ENCODE results near the gene PLK5.
"Not testable (repeated sequence)": the region's sequence is repeated elsewhere in the genome, so short reads cannot be mapped to it uniquely, and the experiment has no call there.

Gene PLK5

DNA sequence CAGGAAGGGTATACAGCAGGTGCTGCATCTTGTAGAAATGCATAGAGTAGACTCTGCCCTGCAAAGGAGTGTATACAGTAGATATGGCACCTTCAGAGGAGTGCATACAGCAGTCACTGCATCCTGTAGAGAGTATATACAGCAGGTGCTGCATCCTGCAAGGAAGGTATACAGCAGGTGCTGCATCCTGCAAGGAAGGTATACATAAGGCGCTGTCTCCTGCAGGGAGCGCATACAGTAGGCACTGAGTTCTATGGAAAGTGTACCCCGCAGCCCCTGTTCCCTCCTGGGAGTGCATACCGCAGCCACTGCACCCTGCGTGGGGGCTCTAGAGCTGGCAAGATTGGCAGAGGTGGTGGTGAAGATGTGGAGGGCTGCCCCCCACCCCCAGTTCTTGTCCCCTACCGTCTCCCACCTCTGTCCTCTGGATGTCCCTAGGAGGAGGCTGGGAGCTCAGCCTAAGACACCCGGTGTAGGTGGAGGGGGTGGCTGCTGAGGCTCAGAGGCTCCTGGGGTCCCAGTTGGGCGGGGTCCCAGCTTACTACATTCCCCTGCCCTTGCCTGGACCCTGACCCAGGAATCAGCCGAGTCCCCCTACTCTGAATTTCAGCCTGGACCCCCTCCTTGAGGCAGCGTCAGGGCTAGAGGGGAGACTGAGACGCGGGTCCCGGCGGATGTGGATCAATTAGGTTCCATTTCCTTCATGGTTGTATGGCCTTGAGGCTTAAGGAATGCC is 8.7 kb upstream of the PLK5 start:
- Histone ChIP-seq H3K36me3 (ENCODE audit: control insufficient read depth, insufficient read depth, low read length) (no peaks in the 10 kb centered on the region), H3K4me1 (ENCODE audit: control insufficient read depth, insufficient read depth, low read length) (no peaks in the 10 kb centered on the region), H3K27ac (ENCODE audit: low read depth, low read length) (no peak overlapping the region), H3K9ac (ENCODE audit: low read length) (no peak overlapping the region), H3K27me3 (ENCODE audit: control insufficient read depth, insufficient read depth, low read length) (peaks cover 4% of the 10 kb centered on the region), H3K4me3 (ENCODE audit: low read length) (no peak overlapping the region)

DNA sequence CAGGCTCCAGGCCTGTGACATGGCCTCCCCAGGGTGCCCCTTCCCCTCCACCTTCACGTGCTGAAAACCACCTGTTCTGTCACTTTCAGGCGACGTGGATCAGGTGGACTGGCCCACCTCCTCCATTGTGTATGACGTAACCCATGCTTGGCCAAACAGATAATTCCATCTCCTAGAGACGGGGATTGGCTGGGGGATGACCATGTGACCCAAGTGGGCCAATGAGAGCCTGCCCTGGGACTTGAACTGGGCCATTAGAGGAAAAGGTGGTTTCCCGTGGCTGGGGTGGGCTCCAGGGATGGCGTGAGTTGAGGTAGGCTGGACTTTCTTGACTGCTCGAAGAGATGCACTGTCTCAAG is 7.5 kb upstream of the PLK5 start:
- Histone ChIP-seq H3K9ac (ENCODE audit: low read length) (no peak overlapping the region), H3K27me3 (ENCODE audit: control insufficient read depth, insufficient read depth, low read length) (peaks cover 4% of the 10 kb centered on the region), H3K4me3 (ENCODE audit: low read length) (no peak overlapping the region), H3K27ac (ENCODE audit: low read depth, low read length) (no peak overlapping the region), H3K36me3 (ENCODE audit: control insufficient read depth, insufficient read depth, low read length) (no peaks in the 10 kb centered on the region), H3K4me1 (ENCODE audit: control insufficient read depth, insufficient read depth, low read length) (no peaks in the 10 kb centered on the region)

DNA sequence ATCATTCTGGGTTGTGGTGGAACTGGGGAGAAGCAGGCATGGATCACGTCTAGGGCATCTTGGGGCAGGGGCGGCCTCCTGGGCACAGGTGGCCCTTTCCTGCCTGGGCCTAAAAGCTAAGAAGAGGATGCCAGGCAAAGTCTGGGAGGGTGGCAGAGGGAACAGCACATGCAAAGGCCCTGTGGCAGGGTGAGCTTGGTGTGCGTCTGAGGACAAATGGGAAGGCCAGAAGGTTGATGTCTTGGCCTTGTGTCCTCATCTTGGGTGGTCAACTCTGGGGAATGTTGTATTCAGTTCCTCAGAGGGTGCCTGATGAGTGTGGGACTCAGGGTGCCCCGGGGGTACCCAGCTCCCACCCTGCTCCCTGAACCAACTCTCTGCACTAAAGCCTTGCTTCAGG is 5.4 kb upstream of the PLK5 start:
- peaks cover 6% of the 10 kb centered on the region for H3K27me3 ChIP-seq (ENCODE audit: control insufficient read depth, insufficient read depth, low read length)
- no peak overlapping the region for H3K9ac ChIP-seq (ENCODE audit: low read length)
- H3K27ac ChIP-seq (ENCODE audit: low read depth, low read length) = no peak overlapping the region
- peaks cover 6% of the 10 kb centered on the region for H3K4me1 ChIP-seq (ENCODE audit: control insufficient read depth, insufficient read depth, low read length)
- H3K36me3 ChIP-seq (ENCODE audit: control insufficient read depth, insufficient read depth, low read length) = no peaks in the 10 kb centered on the region
- H3K4me3 ChIP-seq (ENCODE audit: low read length) = no peak overlapping the region

DNA sequence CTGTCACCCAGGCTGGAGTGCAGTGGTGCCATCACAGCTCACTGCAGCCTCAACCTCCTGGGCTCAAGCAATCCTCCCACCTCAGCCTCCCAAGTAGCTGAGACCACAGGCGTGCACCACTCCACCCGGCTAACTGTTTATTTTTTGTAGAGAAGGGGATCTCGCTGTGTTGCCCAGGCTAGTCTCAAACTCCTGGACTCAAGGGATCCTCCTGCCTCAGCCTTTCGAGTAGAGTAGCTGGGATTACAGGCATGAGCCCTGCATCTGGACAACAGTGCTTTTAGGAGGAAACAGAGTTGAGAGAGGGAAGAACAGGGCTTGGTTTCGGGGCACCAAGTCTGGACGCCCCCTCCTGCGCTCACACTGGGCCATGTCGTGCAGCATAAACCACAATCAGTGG is 4.1 kb upstream of the PLK5 start:
- not testable (repeated sequence) for H3K36me3 ChIP-seq (ENCODE audit: control insufficient read depth, insufficient read depth, low read length); H3K9ac ChIP-seq (ENCODE audit: low read length); H3K4me3 ChIP-seq (ENCODE audit: low read length); H3K27ac ChIP-seq (ENCODE audit: low read depth, low read length); H3K4me1 ChIP-seq (ENCODE audit: control insufficient read depth, insufficient read depth, low read length)
- peaks cover 13% of the 10 kb centered on the region for H3K27me3 ChIP-seq (ENCODE audit: control insufficient read depth, insufficient read depth, low read length)

DNA sequence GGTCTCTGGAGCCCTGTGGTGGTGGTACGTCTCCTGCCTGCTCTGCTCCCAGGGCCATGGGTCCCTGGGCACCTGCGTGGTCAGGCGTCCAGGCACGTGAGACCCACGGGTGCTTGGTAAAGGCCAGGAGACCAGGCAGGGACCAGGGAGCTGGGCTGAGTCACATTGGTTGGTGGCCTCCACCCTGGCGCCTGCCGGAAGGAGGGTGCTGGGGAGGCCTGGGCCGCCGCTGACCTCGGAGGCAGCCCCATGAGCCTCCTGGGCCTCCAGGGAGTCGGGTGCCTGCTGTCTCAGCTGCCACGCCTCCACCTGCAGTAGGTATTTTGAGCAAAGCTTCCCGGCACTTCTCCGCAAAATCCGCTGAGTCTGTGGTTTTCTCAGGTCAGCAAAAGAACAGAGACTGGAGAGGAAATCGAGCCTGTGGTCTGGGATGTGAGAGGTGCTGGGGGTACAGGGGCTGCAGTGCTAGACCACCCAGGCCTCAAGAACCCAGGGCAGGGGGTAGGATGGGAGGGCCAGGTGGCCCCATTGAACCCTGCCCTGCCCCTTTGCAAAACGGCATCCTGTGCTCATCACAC is 3.6 kb upstream of the PLK5 start:
- Histone ChIP-seq H3K36me3 (ENCODE audit: control insufficient read depth, insufficient read depth, low read length) (no peaks in the 10 kb centered on the region), H3K27ac (ENCODE audit: low read depth, low read length) (no peak overlapping the region)

DNA sequence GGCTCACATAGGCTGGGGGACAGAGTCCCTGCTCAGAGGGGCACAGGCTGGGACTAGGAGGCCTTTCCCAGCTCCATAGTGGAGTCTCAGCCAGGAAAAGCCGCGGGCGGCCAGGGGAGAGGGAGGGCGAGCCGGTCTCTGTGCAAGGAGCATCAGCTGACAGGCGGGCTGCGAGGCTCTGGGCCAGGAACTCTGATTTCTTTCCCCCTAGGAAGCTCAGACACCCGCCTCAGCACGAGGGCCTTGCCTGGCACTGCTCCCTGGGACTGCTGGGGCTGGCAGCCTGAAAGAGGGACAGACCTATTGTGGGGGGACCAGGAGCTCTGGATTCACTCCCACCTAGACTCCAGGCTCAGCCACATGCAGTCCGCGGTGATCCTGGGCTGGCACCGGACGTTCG is 2.2 kb upstream of the PLK5 start:
- Histone ChIP-seq H3K4me1 (ENCODE audit: control insufficient read depth, insufficient read depth, low read length) (peaks cover 6% of the 10 kb centered on the region), H3K9ac (ENCODE audit: low read length) (no peak overlapping the region), H3K27me3 (ENCODE audit: control insufficient read depth, insufficient read depth, low read length) (peaks cover 26% of the 10 kb centered on the region), H3K36me3 (ENCODE audit: control insufficient read depth, insufficient read depth, low read length) (no peaks in the 10 kb centered on the region), H3K27ac (ENCODE audit: low read depth, low read length) (no peak overlapping the region), H3K4me3 (ENCODE audit: low read length) (no peak overlapping the region)

More for the DNA sequence above, 3.6 kb upstream of the PLK5 start:
- H3K27me3 ChIP-seq (ENCODE audit: control insufficient read depth, insufficient read depth, low read length) = peaks cover 18% of the 10 kb centered on the region
- no peak overlapping the region for H3K4me3 ChIP-seq (ENCODE audit: low read length)
- no peak overlapping the region for H3K9ac ChIP-seq (ENCODE audit: low read length)
- peaks cover 6% of the 10 kb centered on the region for H3K4me1 ChIP-seq (ENCODE audit: control insufficient read depth, insufficient read depth, low read length)

DNA sequence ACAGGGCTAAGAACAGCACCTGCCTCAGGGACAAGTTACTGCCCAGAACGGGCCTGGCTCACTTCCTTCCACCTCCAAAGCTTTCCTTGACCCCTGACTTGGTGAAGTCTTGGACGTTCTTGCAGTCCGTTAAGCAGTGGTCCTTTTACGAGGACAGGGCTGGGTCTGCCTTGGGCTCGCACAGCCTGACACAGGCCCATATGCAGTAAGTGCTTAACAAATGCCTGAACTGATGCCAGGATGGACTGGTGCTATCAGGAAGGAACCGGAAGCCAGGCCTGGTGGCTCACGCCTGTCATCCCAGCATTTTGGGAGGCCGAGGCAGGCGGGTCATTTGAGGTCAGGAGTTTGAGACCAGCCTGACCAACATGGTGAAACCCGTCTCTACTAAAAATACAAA is 1.8 kb upstream of the PLK5 start:
- no peak overlapping the region for H3K27ac ChIP-seq (ENCODE audit: low read depth, low read length)

DNA sequence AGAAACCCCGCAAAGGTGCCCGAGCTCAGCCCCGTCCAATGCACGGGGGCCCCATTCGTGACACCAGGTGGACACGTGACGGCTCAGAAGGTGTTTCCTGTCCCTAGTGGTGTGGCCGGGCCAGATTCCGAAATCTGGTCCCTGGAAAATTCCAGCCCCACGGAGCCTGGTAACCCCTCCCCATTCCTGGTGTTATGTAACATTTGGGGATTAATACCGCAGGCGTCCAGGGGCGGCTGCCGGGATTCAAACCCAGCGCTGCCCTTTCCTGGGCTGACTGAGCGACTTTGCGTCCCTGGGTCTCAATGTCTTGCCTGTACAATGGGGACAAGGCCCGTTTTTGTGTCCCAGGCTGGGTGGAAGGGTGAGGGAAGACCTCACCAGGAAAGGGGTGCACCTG is 1.0 kb upstream of the PLK5 start:
- no peak overlapping the region for H3K4me3 ChIP-seq (ENCODE audit: low read length)
- H3K27me3 ChIP-seq (ENCODE audit: control insufficient read depth, insufficient read depth, low read length) = peaks cover 26% of the 10 kb centered on the region
- H3K9ac ChIP-seq (ENCODE audit: low read length) = no peak overlapping the region
- no peak overlapping the region for H3K27ac ChIP-seq (ENCODE audit: low read depth, low read length)
- H3K4me1 ChIP-seq (ENCODE audit: control insufficient read depth, insufficient read depth, low read length) = peaks cover 6% of the 10 kb centered on the region
- no peaks in the 10 kb centered on the region for H3K36me3 ChIP-seq (ENCODE audit: control insufficient read depth, insufficient read depth, low read length)

More for the DNA sequence above, 1.8 kb upstream of the PLK5 start:
- Histone ChIP-seq H3K4me1 (ENCODE audit: control insufficient read depth, insufficient read depth, low read length) (peaks cover 6% of the 10 kb centered on the region), H3K27me3 (ENCODE audit: control insufficient read depth, insufficient read depth, low read length) (peaks cover 26% of the 10 kb centered on the region), H3K4me3 (ENCODE audit: low read length) (no peak overlapping the region), H3K9ac (ENCODE audit: low read length) (no peak overlapping the region), H3K36me3 (ENCODE audit: control insufficient read depth, insufficient read depth, low read length) (no peaks in the 10 kb centered on the region)

DNA sequence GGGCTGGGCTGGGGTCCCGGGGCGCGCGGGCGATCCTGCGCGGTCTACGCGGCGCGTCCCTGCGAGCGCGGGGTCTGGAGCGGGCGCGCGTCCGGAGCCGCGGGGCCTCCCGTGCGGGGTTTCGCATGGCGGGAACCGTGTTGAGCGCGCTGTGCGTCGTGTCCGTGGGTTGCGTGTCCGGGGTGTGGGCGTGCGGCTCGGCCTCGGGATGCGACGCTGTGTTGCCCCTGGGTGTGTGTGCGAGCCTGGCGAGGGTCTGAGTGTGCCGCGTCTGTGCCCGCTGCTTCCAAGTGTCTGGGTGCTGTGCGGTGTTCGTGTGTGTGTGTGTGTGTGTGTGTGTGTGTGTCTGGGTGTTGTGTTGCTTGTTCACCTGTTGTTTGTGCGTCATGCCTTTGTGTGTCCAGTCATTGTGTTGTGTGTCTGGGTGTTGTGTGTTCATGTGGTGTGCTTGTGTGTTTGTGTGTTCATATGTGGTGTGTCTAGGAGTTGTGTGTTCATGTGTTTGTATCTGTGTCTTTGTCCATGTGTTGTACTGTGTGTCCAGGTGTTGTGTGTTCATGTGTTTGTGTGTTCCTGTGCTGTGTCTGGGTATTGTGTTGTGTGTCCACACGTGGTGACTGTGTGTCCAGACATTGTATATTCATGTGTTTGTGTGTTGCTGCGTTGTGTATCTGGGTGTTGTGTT is 552 bp downstream of the PLK5 start:
- peaks cover 26% of the 10 kb centered on the region for H3K27me3 ChIP-seq (ENCODE audit: control insufficient read depth, insufficient read depth, low read length)
- H3K4me1 ChIP-seq (ENCODE audit: control insufficient read depth, insufficient read depth, low read length) = peaks cover 6% of the 10 kb centered on the region
- H3K9ac ChIP-seq (ENCODE audit: low read length) = no peak overlapping the region
- H3K4me3 ChIP-seq (ENCODE audit: low read length) = peak overlapping the region; percentile 19
- no peak overlapping the region for H3K27ac ChIP-seq (ENCODE audit: low read depth, low read length)
- no peaks in the 10 kb centered on the region for H3K36me3 ChIP-seq (ENCODE audit: control insufficient read depth, insufficient read depth, low read length)

DNA sequence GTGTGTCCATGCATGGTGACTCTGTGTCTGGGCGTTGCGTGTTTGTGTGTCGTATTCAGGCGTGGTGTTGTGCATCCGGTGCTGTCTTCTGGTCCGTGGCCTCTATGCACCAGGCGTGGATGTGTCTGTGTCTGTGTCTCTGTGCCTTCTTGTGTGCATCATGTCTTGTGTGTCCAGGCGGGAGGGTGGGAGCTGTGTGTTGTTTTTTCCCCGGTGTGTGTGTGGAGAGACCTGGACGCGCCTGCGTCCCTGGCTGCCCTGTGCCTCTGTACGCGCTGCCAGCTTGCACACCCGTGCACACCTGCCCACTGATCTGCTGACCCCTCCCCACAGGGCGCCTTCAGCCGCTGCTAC is 1.1 kb downstream of the PLK5 start:
- no peaks in the 10 kb centered on the region for H3K36me3 ChIP-seq (ENCODE audit: control insufficient read depth, insufficient read depth, low read length)
- no peak overlapping the region for H3K9ac ChIP-seq (ENCODE audit: low read length)
- H3K4me1 ChIP-seq (ENCODE audit: control insufficient read depth, insufficient read depth, low read length) = peaks cover 6% of the 10 kb centered on the region
- no peak overlapping the region for H3K4me3 ChIP-seq (ENCODE audit: low read length)
- no peak overlapping the region for H3K27ac ChIP-seq (ENCODE audit: low read depth, low read length)
- H3K27me3 ChIP-seq (ENCODE audit: control insufficient read depth, insufficient read depth, low read length) = peaks cover 26% of the 10 kb centered on the region

DNA sequence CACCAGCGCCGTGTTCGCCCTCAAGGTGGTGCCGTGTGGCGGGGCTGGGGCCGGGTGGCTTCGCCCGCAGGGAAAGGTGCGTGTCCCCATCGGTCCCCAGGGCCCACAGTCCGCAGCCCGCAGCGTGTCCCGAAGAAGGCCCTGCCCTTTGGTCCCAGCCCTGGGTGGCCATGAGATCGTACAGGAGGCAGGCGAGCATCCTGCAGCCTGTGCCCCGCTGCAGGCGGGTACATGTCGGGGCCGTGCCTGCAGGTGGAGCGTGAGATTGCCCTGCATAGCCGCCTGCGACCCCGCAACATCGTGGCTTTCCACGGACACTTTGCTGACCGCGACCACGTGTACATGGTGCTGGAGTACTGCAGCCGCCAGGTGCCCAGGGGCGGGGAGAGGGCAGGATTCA is 1.5 kb downstream of the PLK5 start:
- Histone ChIP-seq H3K27me3 (ENCODE audit: control insufficient read depth, insufficient read depth, low read length) (peaks cover 26% of the 10 kb centered on the region), H3K9ac (ENCODE audit: low read length) (no peak overlapping the region), H3K36me3 (ENCODE audit: control insufficient read depth, insufficient read depth, low read length) (no peaks in the 10 kb centered on the region), H3K4me1 (ENCODE audit: control insufficient read depth, insufficient read depth, low read length) (peaks cover 6% of the 10 kb centered on the region), H3K4me3 (ENCODE audit: low read length) (no peak overlapping the region), H3K27ac (ENCODE audit: low read depth, low read length) (no peak overlapping the region)

DNA sequence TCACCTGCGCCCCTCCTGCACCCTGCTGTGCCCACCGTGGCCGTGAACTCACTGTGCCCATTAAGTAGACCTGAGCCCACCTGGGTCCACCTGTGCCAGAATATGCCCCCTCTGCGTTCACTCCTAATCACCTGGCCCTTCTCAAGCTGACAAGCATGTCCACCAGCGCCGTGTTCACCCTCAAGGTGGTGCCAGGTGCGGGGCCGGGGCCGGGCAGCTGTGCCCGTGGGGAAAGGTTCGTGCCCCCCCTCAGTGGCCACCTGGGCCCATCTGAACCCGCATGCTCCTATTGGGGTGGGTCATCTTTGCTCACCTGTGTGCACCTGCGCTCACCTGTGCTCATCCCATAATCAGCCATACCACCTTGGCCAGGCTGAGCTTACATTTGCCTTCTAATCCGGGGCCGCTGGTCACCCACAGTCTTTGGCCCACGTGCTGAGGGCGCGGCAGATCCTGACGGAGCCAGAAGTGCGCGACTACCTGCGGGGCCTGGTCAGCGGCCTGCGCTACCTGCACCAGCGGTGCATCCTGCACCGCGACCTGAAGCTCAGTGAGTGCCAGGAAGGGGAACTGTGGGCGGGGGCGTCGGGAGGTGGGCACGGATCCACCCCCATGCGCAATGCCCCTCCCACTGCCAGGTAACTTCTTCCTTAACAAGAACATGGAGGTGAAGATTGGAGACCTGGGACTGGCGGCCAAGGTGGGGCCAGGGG is 2.3 kb downstream of the PLK5 start:
- H3K27ac ChIP-seq (ENCODE audit: low read depth, low read length) = no peak overlapping the region
- peaks cover 6% of the 10 kb centered on the region for H3K4me1 ChIP-seq (ENCODE audit: control insufficient read depth, insufficient read depth, low read length)
- no peaks in the 10 kb centered on the region for H3K36me3 ChIP-seq (ENCODE audit: control insufficient read depth, insufficient read depth, low read length)
- peaks cover 26% of the 10 kb centered on the region for H3K27me3 ChIP-seq (ENCODE audit: control insufficient read depth, insufficient read depth, low read length)
- H3K9ac ChIP-seq (ENCODE audit: low read length) = no peak overlapping the region
- no peak overlapping the region for H3K4me3 ChIP-seq (ENCODE audit: low read length)

All from rectal smooth muscle tissue (tissue), 1 donor.